ENCODE results near the gene ZNF675. TPM values are rescaled to one million over a fixed set of nuclear protein-coding genes. Genes with fewer than 3 reads are reported as not detected.

ZNF675 gene
- total and polyA plus RNA-seq, 2 of the 8 experiments (the other 6 are each of a cell fraction or from before 2014, with no cell fraction given) = 6.9 to 27.8 TPM

- H2BK20ac ChIP-seq (ENCODE audit: low read length) = no peak overlapping the region
- no peak for FAIRE-seq
Observed at GRCh38 chr19:23709347-23709746, 22.3 kb upstream of the ZNF675 start.

More at GRCh38 chr19:23709347-23709746, 22.3 kb upstream of the ZNF675 start:
- no peak for TF ChIP-seq ASH2L (IDR thresholded peaks at IDR 0.05; ENCODE audit: low read length)
- no peak for TF ChIP-seq SUZ12 (IDR thresholded peaks at IDR 0.05; ENCODE audit: low read length)
- TF ChIP-seq JUND (IDR thresholded peaks at IDR 0.05; ENCODE audit: low read length) = no peak
- no peak for TF ChIP-seq CHD2 (IDR thresholded peaks at IDR 0.05; ENCODE audit: low read length)
- TF ChIP-seq TAF1 (IDR thresholded peaks at IDR 0.05; ENCODE audit: low read depth, low read length) = no peak
- no peak for TF ChIP-seq SIRT6 (IDR thresholded peaks at IDR 0.05; ENCODE audit: low read length)
- no peak for TF ChIP-seq FOSL1 (IDR thresholded peaks at IDR 0.05; ENCODE audit: insufficient read depth, low read depth, low read length)
- TF ChIP-seq BACH1 (IDR thresholded peaks at IDR 0.05; ENCODE audit: low read length) = no peak
- no peak for TF ChIP-seq RXRA (IDR thresholded peaks at IDR 0.05; ENCODE audit: insufficient read depth, low read depth, low read length)
- H2BK15ac ChIP-seq (ENCODE audit: low read length) = no peak overlapping the region
- H4K20me1 ChIP-seq (replicated peaks in 1 of 2; ENCODE audit: control insufficient read depth in 1 of 2, insufficient read depth in 2 of 2, low read length in 2 of 2) = no peaks in the 10 kb centered on the region
- no peaks in the 10 kb centered on the region for H3K23me2 ChIP-seq (ENCODE audit: low read depth, low read length)
- no peak overlapping the region for H4K5ac ChIP-seq (ENCODE audit: insufficient read length, low read depth, low read length)
- H2BK5ac ChIP-seq (ENCODE audit: low read depth, low read length) = no peak overlapping the region
- DNase-seq (ENCODE audit: low read depth in 1 of 2, low spot score in 2 of 2) = no peak
- no peaks in the 10 kb centered on the region for H3K4me1 ChIP-seq (replicated peaks in 1 of 4; ENCODE audit: control insufficient read depth in 3 of 4, insufficient read depth in 4 of 4, low read length in 3 of 4)
- no peak overlapping the region for H3K4me2 ChIP-seq (ENCODE audit: insufficient read depth in 1 of 2, low read depth in 2 of 2, low read length in 2 of 2)
- H3K18ac ChIP-seq (ENCODE audit: extremely low read depth, low read length) = no peak overlapping the region
- H2BK120ac ChIP-seq (replicated peaks; ENCODE audit: low read depth, low read length) = no peak overlapping the region
- ChIA-PET CTCF (ENCODE audit: partially characterized antibody) (no interaction called here), POLR2A (ENCODE audit: partially characterized antibody) (interaction anchor here (1.2 kb wide), 1 partner anchor 22 kb away, joined by 3 read pairs; the partner anchor contains the start of gene ZNF675)
- H3K56ac ChIP-seq (replicated peaks; ENCODE audit: insufficient read length, low read depth, low read length) = no peak overlapping the region
- H4K91ac ChIP-seq (replicated peaks; ENCODE audit: insufficient read length, low read length) = no peak overlapping the region
- WGBS, 2 experiments (ENCODE audit: extremely low coverage in 1 of 2, insufficient coverage in 1 of 2, insufficient read length in 1 of 2, insufficient replicate concordance in 2 of 2, low coverage in 1 of 2, low lambda C conversion rate in 2 of 2, missing lambda C conversion rate in 1 of 2) = 40% methylated on average over 2 of the region's 2 CpGs; no CpG with 5 or more reads in 1 of the 2 experiments
- H3K27ac ChIP-seq (ENCODE audit: low read depth, low read length) = no peak overlapping the region
- H2AK5ac ChIP-seq (ENCODE audit: low read depth, low read length) = no peak overlapping the region
- no peaks in the 10 kb centered on the region for H3K79me2 ChIP-seq (ENCODE audit: control insufficient read depth in 1 of 2, insufficient read depth in 2 of 2, low read length in 2 of 2)
- no peaks in the 10 kb centered on the region for H3K79me1 ChIP-seq (ENCODE audit: low read depth, low read length)
- H3K36me3 ChIP-seq (ENCODE audit: control insufficient read depth in 2 of 4, insufficient read depth in 4 of 4, low read length in 3 of 4) = no peaks in the 10 kb centered on the region
- no peak overlapping the region for H3K23ac ChIP-seq (ENCODE audit: insufficient read length)
- H3K14ac ChIP-seq (ENCODE audit: insufficient read length) = no peak overlapping the region
- H3K9me3 ChIP-seq (ENCODE audit: insufficient read depth in 2 of 2, low read depth in 1 of 2, low read length in 1 of 2) = no peaks in the 10 kb centered on the region
- no peak overlapping the region for H3K4me3 ChIP-seq (ENCODE audit: extremely low read depth in 1 of 4, insufficient read depth in 2 of 4, low read depth in 3 of 4, low read length in 4 of 4)
- H4K8ac ChIP-seq (ENCODE audit: extremely low read depth, insufficient read depth, low read length) = no peak overlapping the region
- no peaks in the 10 kb centered on the region for H3K27me3 ChIP-seq (replicated peaks in 1 of 4; ENCODE audit: control insufficient read depth in 3 of 4, extremely low read depth in 1 of 4, insufficient read depth in 3 of 4, low read length in 3 of 4)
- H2AFZ ChIP-seq (ENCODE audit: low read length) = no peak overlapping the region
- no peak overlapping the region for H3K4ac ChIP-seq (replicated peaks; ENCODE audit: insufficient read length, low read depth, low read length)
- H3K9ac ChIP-seq (replicated peaks in 1 of 4; ENCODE audit: extremely low read depth in 1 of 4, low read depth in 3 of 4, low read length in 3 of 4) = no peak overlapping the region
- H2BK12ac ChIP-seq (ENCODE audit: low read depth, low read length) = no peak overlapping the region
